M059J (cell line): Measurements from ENCODE around the gene RBMS3. TPM values are rescaled to one million over a fixed set of nuclear protein-coding genes. Genes with fewer than 3 reads are reported as not detected.
A peak's percentile ranks its signal among the peaks of the same experiment; 100 is the strongest.

ENCODE experiments used
- DNase-seq: peaks from one replicate; pipeline ENCODE4 v3.0.0-alpha.2; 2012; ENCODE audit warnings: low read depth
- total RNA-seq: library from RNA; depleted of rRNA; stranded (reverse); fragments of >200 nt; shearing (Covaris generic); gene quantifications from 2 replicates; pipeline ENCODE4 v1.2.3, GENCODE V29; 2014

The RBMS3 gene
- total RNA-seq, 1 experiment from 2014 or later = 7.9 TPM

DNA sequence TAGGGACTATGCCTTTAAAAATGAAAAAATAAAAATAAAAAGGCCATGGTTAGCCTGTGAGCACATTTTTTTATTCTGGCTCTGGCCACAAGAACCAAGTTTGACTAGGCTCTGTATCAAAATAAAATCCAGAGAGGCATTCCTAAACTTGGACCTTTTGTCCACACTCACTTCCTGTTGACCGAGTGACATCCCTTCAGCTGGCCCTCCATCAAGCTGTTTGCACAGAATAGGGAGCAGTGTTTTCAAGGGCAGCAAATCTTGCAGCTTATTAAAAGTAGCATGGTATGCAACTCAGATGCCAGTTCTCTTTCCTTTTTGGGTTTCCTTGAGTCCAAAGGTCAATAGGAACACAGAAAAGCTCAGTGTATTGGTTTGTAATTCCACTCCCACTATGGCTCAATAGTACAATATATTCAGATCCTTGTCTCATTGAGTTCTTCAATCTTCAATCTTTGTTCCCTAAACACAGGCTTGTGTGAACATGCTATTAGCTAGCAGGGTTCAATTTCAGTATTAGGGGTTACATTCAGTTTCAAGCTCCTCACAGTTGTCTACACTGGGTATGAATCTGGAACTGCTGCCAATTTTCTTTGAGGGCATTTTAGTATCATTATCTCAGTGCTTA lies 244.5 kb downstream of the RBMS3 start:
- DNase-seq = peak; percentile 65

DNA sequence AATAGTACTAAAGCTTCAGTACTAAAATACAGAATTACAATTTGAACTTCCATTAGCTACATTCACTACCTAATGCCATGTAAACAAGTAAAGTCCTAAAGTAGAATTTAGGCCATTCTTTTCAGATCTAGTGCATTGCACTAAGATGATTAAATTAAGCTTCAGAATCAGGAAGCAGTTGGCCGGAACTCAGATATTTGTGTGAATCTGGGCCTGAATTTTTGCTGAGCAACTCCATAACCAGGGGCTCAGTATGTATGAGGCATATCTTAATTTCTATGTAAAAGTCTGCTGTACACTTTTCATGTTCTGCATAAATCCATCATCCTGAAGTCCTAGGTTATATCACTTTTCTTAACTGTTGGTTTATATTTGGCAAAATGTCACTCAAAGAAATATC lies 246.4 kb downstream of the RBMS3 start:
- no peak for DNase-seq

DNA sequence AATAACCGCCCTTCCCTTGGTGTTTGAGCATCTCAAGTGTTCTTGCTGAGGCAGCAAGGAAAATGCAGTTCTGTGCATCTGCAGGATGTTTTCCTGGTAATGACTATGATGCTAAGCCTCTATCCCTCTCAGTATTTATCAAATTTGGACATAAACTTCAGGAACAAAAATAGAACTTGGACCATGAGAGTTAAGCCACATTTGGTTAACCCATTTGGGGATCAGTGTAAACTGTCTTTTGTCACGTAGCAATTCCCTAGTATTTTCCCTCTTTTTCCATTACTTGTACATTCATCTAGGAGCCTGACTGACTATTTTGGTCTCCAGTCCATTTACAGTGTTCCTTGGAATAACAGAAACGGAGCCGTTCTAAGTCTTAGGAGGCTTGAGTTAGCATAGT lies 250.8 kb downstream of the RBMS3 start:
- DNase-seq = no peak

DNA sequence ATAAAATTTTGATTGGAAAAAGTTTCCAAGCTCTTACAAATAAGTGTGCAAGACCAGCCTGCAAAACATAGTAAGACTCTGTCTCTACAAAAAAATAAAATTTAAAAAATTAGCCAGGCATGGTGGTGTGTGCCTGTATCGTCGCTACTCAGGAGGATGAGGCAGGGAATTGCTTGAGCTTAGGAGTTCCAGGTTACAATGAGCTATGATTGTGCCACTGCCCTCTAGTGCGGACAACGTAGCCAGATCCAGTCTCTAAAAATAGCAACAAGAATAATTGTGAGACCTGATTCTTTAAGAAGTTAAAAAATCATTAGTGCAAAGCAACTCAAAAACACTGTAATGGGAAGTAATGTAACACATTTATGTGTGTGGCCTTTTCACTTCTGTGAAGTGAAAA lies 251.6 kb downstream of the RBMS3 start:
- DNase-seq = no peak

DNA sequence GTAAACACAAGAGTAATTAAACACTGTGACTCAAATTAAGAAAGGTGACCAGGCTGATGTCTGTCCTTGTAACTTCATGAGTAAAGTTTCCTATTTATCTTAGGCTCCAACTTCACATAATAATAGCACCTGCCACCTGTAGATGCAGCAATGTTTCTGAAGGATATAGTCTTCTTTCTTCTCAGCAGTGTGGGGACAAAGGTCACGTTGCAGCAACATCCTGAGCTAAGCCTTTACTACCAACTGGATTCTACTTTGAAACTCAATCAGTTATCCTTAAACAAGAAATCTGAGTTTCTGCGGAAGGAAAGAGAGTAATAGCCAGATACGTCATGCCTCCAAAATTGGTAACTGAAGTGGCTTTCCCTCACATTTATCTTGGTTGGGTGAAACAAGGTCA lies 253.1 kb downstream of the RBMS3 start:
- DNase-seq = no peak

DNA sequence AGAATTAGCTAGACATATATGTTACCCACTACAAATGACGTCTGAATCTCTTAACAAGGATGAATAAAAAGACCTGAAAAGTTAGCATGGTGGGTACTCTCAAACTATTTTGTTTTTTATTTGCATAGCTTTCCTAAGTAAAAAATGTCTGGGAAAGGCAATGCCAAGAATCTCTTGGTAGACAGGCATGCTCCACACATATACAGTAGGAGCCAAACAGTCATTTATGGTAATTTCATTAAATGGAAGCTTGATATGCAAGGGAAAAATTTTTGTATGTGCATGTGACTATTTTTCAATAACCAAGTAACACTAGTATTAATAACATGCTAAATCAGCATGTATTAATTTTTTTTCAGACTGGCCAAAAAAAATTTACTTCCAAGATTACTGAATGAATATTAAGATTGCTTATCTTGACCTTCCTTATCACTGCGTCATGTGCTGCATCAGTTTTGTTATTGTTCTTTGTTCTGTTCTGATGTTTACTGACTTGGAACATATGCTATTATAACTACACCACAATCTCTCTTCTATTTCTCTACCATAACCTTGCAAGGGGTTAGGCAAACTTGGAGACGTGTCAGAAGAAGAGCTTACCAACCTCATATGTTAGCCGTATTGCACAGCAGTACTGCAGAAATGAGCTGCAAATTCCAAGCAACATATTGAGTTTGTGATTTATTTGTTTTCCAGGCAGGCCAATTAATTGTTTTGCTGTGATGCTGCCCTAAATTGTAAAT lies 255.3 kb downstream of the RBMS3 start:
- no peak for DNase-seq

DNA sequence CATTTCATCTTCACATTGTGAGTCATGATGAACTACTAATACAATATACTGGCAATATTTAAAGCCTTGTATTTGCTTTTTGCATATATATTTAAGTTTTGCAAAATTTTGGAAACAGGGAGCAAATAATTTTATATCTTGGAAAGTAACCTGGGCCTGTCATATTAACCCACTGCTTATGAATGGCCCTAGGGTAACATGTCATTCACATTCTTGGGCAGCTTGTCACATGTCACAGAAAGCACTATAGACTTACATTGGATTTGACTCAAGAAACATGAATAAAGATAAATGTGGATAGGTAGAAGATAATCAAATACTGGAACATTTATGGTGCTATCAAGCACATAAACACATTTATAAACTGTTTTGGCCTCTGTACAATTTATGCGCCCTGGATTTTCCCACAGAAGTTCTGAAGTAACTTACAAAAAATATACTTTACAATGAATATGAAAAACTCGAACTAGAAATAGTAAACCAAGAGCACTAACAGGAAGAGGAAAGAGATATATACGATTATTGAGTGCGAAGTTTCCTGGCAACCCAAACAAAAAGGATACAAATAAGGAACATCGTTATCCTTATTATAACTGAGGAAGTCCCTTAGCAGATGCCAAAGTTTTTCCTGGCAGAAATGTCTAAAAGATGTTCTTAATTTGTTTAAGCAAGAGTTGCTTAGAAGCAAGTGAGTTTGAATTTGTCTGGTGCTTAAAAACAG lies 257.2 kb downstream of the RBMS3 start:
- peak; percentile 5 for DNase-seq

DNA sequence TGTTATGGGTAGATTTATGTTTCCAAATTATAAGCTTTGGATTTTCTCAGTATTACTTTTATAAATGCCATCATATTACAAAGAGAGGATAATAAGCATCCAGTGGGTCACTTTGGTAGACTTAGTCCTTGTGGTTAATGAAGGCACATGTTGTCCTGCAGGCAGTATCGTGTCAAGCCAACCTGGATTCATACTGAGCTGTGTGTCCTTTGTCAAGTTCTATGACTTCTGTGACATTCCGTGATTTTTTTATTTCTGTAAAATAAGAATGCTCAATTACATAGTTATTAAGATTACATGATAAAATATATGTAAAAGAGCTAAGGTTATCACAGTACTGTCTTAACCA lies 257.7 kb downstream of the RBMS3 start:
- no peak for DNase-seq

DNA sequence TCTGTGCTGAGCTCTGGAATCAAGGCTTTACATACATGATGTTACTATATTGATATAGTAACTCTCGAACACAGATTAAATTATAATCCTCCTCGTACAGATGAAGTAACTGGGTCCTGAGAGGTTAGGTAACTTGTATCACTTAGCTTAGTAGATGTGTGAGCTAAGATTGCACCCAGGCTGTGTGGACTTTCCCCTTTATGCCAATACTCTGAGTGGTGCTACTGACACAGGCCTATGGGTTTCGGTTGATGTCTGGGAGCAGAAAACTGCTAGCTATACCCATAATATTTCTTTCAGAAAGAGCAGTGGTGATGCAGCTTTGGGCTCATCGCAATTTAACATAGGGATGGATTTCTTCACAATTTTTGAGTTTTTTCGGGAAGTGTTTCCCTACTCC lies 259.7 kb downstream of the RBMS3 start:
- DNase-seq = no peak

DNA sequence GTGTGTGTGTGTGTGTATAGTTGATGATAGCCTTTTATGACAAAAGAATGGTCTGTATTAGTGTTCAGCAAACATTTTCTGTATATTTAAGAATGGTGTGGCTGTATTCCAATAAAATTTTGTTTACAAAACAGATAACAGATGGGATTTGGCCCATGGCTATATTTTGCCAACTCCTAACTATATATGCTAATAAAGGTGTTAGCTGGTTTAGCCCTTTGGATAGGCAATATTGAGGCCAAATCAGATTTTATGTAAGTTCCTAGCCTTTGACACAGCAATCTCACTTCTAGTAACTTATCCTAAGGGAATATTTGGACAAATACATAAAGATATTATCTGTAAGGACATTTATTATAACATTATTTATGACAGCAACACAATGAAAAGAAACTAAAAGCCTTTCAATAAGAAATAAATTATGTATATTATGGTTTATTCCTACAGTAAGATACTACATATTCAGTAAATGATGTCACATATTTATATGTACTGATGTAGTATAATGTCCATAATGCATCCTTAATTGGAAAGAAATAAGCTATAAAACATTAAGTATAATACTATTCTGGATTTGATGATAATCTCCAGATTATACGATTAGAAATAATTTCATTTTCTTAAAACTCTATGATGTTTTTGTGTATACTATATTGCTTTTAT lies 264.0 kb downstream of the RBMS3 start:
- no peak for DNase-seq

DNA sequence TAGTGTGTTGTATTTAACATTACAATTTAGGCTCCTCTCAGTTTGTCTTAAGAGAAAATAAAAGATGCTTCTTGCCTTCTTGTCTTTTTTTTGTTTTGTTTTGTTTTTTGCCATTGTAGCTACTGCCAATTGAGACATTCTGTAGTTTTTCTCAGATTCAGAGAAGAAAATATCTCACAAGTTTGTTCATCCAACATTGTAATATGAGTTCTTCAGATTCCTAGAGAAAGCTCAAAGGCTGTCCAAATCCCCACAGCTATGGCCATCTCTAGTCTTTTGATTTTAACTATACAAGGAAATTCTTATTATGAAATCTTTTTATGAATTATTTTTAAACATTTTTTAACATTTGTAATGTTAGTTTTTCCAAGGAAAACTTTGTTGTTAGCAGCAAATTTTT lies 264.7 kb downstream of the RBMS3 start:
- no peak for DNase-seq

DNA sequence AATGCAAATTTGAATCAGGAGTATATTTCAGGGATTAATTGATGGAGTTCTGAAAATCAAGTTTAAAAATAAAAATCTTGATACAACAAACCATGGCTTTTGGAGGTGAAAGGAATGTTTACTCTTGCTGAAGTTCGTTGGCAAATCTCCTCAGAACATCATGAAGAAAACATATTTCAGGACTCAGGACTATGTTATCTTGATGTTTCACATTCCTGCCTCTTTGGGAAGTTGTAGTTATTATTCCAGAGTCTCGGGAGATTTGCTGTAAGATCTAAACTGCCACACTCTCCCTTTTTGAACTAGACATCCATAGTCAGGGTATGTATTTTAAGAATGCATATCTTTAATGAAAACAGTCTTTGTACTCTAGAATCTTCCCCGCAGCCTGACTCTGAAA lies 271.2 kb downstream of the RBMS3 start:
- DNase-seq = no peak

DNA sequence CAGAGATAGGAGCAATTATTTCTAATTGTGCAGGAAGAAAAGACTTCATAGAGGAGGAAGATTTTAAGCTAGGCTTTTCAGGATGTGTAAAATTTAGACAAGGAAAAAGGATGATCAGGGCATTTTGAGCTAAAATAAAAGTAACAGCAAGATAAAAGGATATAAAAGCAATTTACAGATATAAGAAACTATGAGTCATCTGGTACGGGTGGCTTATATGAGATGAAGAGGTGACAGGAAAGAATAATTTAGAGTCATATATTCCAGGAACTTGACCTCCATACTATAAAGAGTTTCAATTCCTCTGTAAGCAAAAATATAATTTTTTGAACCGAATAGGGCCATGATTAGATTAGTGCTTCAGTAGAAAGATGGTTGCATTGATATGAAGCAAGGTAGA lies 273.7 kb downstream of the RBMS3 start:
- DNase-seq = no peak

DNA sequence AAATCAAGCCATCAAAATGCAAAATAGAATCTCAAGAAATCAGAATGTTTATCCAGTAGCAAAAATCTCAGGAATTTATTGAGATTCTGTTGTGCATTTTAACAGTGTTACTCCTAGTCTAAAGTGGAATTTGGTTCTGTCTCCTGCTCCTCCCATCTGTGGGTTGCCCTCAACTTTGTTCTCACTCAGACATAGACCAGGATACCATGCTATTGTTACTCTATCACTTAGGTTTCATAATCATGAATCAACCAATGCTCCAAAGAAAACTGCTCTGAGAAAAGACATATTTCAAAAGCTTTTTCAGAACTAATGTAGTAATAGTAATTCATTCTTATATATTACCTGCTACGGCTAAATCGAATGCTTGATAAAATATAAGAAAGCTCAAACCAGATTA lies 274.7 kb downstream of the RBMS3 start:
- DNase-seq = no peak

DNA sequence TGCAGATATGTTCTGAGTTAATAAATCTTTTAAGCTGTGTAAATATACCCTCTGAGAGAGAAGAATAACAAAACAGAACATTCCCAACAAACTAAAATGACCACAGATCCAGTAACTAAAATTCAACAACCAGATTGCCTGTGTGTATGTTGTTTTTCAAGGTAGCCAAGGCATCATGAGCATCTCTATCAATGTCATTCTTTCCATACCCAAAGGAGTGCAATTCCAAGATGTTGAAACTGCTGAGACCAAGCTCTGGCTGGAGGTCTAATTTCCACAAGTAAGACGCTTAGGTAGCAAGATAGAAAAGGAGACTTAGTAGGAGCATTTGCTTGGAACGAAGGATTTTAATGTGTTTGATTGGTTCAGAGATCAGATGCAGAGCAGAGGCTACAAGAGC lies 276.3 kb downstream of the RBMS3 start:
- DNase-seq = no peak

DNA sequence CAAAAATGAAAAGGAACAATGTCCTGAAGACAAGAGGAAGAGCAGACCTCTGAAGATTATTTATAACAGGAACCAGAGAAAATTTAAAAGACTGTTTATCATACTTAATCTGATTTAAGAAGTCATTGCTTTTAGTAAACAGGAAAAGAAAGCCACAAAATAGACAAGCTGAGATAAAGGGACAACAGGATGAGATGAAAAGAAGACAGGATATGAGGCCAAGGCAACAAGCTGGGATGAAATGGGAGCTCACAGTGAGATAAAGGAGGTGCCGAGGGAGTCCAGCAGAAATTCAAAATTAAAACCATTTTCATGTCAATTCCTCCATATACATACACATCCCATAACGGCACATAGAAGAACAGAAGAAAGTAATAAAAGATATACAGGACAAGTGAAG lies 277.0 kb downstream of the RBMS3 start:
- no peak for DNase-seq

DNA sequence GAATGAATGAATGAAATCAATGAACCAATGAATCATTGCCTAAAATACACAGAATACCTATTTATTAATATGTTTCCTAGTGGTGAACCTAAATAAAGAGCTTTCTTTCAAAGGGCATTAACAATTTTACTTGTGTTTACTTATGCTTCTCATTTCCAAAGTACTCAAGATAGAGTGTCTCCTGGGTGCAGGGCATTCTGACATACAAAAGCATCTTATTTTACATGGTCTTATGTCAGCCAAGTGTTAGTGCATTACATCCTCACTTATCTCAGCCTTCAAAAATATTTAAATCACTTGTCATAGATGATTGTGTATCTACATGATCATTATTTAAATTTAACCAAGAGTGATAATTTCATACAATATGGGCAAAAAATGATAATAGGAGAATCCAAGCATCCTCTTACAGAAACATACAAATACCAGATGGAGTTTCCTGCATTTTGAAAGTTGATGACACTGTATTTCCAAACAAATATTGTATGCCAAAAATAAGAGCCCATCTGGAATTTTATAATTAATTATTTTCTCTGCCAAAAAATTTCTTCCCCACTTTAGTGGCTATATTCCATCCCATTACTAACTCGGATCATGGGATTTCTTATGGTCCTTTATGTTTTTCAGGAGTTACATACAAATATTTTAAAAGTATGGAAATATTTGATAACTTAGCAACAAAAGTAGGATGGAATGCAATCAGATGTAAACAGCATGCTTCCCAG lies 279.0 kb downstream of the RBMS3 start:
- DNase-seq = no peak

DNA sequence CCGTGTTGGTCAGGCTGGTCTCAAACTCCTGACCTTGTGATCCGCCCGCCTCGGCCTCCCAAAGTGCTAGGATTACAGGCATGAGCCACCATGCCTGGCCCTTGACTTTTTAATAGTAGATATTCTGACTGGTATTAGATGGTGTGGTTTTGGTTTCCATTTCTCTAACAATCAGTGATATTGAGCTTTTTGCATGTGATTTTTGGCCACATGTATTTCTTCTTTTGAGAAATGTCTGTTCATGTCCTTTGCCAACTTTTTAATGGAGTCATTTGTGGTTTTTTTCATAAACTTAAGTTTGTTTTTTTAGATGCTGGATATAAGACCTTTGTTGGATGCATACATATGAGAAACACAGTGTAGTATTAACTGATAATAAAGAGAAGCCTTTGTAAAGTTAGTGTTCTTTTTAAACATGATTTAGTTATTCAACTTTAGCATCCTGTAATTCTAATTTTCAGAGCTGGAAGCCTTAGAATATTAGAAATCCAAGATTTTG lies 280.8 kb downstream of the RBMS3 start:
- DNase-seq = no peak

DNA sequence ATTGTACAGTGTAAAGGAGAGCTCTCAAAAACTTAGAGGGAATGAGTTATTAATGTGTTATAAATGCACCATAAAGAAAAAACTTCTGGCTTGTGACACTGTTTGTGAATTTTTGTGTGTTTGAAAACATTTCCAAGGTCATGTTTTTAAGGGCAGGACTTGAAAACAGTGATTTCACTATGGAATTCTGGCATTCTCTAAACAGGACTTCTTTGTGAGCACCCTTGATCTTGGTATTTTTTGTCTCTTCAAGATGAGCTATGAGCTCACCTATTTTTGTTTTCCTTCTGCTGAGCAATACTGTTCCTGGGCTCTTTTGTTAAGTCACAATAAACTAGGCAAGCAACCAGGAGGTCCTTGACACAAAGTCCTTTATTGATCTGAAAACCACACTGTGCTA lies 284.4 kb downstream of the RBMS3 start:
- DNase-seq = no peak

DNA sequence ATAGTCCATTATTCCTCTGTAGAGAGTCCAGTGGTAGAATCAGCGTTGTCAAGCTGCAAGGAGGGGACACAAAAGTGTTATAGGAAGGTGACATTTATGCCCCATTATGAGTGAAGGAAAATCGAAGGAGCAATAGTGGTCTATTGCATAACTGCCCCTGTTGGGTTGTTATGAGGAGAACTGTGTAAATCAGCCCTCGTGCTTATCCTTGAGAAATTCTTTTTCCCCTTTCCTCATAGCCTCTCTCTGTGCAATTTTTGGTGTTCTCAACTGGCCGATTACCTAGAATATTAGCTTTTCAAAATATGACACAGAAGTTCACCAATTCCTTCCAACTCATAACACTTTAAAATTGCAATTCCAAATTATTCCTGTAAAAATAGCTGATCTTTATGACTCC lies 286.6 kb downstream of the RBMS3 start:
- no peak for DNase-seq

DNA sequence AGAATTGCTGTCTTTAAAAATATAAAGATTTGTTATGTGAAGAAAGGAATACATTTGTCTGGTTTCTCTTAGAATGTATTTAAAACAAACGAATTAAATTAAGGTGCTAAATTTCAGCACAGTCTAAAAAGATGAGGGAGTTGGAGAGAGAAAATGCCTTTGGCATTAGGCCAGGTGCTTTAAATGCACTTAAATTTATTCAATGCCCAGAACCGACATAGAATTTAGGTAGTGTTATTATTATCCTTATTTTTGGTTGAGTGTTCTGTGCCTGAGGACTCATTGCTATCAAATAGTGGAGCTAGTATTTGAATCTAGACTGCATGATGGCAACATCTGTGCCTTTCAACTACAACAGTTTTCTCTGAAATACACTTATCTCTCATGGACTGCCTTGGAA lies 287.5 kb downstream of the RBMS3 start:
- no peak for DNase-seq

DNA sequence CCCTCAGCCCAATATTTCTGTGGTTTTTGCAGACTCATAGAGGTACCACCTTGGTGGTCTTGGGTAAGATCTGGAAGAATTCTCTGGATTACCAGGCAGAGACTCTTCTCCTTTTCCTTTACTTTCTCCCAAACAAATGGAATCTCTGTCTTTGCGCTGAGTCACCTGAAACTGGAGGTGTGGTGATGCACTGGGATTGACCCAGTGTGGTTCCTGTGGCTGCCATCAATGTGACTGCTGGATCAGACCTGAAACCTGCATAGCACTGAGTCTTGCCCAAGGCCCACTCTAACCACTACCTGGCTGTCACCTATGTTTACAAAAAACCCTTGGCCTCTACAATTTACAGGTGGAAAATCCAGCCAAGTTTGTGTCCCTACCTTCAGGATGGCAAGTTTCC lies 295.3 kb downstream of the RBMS3 start:
- no peak for DNase-seq
